ENCODE data around the gene XRCC3. TPM values are rescaled to one million over a fixed set of nuclear protein-coding genes. Genes with fewer than 3 reads are reported as not detected.

XRCC3 gene
- total RNA-seq, 1 donor from 2014 or later: 6.1 TPM

DNA sequence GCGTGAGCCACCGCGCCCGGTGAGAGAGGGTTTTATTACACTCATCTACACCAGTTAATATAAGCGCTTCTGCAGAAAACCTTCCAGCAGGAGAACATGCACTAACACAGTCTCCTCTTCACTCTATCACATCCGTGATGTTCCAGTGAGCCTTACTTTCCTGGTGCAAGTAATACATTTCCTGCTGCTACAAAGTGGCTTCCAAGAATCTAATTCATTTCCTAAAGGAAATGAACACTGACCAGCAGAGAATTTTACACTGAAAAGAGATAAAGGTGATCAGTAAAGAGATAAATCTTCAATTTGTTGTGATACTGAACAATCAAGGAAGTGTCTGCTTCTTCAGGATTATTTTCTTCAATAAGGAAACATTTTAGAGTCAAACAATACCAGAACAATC, 39.8 kb upstream of the XRCC3 start:
- FAIRE-seq (no peak), DNase-seq (ENCODE audit: low read depth) (no peak)
- TF ChIP-seq, protein P1, sequence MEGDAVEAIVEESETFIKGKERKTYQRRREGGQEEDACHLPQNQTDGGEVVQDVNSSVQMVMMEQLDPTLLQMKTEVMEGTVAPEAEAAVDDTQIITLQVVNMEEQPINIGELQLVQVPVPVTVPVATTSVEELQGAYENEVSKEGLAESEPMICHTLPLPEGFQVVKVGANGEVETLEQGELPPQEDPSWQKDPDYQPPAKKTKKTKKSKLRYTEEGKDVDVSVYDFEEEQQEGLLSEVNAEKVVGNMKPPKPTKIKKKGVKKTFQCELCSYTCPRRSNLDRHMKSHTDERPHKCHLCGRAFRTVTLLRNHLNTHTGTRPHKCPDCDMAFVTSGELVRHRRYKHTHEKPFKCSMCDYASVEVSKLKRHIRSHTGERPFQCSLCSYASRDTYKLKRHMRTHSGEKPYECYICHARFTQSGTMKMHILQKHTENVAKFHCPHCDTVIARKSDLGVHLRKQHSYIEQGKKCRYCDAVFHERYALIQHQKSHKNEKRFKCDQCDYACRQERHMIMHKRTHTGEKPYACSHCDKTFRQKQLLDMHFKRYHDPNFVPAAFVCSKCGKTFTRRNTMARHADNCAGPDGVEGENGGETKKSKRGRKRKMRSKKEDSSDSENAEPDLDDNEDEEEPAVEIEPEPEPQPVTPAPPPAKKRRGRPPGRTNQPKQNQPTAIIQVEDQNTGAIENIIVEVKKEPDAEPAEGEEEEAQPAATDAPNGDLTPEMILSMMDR (IDR thresholded peaks at IDR 0.05; ENCODE audit: insufficient read depth, low read length, severe bottlenecking): no peak
- no peak overlapping the region for H3K4me3 ChIP-seq (ENCODE audit: low read depth, low read length)
- H3K36me3 ChIP-seq (ENCODE audit: control insufficient read depth, insufficient read depth, low read length): peaks cover 2% of the 10 kb centered on the region
- no peaks in the 10 kb centered on the region for H3K27me3 ChIP-seq (ENCODE audit: control insufficient read depth, insufficient read depth, low read length)

DNA sequence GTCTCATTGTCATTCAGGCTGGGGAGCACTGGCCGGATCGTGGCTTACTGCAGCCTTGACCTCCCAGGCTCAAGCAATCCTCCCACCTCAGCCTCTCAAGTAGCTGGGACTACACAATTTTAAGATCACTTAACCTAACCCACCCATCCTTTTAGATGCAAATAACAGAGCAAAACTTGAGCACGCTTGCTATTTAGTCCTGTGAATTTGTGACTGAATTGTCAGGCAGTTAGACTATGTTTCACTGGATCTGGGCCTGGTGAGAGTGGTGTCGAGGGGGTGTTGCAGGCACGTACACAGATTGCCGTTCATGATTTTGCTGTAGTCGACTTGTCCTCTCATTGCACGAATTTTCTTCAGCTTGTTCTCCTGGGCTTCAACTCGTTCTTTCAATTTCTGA, 38.5 kb upstream of the XRCC3 start:
- Histone ChIP-seq H3K27me3 (ENCODE audit: control insufficient read depth, insufficient read depth, low read length) (no peaks in the 10 kb centered on the region), H3K4me3 (ENCODE audit: low read depth, low read length) (no peak overlapping the region), H3K36me3 (ENCODE audit: control insufficient read depth, insufficient read depth, low read length) (peaks cover 7% of the 10 kb centered on the region)
- DNase-seq (ENCODE audit: low read depth): no peak
- FAIRE-seq: no peak
- TF ChIP-seq, protein P1 (IDR thresholded peaks at IDR 0.05; ENCODE audit: insufficient read depth, low read length, severe bottlenecking): no peak

DNA sequence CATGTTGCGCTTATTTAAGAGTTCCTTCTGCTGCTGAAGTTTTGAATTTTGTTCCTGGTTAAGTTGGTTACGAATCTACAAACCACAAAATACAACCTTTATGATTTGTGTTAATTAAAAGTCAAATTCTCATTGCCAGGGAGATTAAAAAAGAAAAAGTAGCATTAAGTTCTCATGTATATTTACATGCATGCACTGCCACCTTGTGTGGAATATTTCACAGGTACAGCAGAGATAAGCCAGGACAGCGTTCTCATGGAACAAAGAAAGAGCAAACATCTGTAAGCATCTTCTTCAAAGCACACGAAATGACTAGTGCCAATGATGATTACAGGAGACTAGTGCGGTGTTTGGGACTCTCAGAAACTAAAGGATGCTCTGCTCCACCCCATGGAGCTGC, 34.6 kb upstream of the XRCC3 start:
- DNase-seq (ENCODE audit: low read depth) (no peak), FAIRE-seq (no peak)
- TF ChIP-seq, protein P1 (IDR thresholded peaks at IDR 0.05; ENCODE audit: insufficient read depth, low read length, severe bottlenecking): no peak
- peaks cover 18% of the 10 kb centered on the region for H3K36me3 ChIP-seq (ENCODE audit: control insufficient read depth, insufficient read depth, low read length)
- no peak overlapping the region for H3K4me3 ChIP-seq (ENCODE audit: low read depth, low read length)
- no peaks in the 10 kb centered on the region for H3K27me3 ChIP-seq (ENCODE audit: control insufficient read depth, insufficient read depth, low read length)

DNA sequence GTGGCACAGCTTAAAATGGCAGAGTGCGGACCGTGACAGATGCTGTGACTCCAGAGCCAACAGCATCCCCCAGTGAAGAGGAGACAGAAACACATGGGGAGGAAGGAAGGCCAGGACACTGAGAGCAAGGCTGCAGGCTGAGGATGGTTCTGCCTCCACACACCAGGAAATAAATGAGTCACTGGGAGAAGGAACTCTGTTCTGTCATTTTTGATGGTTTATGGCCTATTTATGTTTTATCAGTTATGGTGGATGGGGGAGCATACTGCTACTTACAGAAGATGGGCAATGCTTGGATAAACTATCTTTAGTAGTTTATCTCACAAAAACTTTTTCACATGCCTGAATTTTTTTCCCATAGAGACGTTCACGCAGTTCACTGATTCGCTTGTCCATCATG, 34.2 kb upstream of the XRCC3 start:
- DNase-seq (ENCODE audit: low read depth): no peak
- Histone ChIP-seq H3K4me3 (ENCODE audit: low read depth, low read length) (no peak overlapping the region), H3K27me3 (ENCODE audit: control insufficient read depth, insufficient read depth, low read length) (no peaks in the 10 kb centered on the region), H3K36me3 (ENCODE audit: control insufficient read depth, insufficient read depth, low read length) (peaks cover 22% of the 10 kb centered on the region)
- TF ChIP-seq, protein P1 (IDR thresholded peaks at IDR 0.05; ENCODE audit: insufficient read depth, low read length, severe bottlenecking): no peak
- no peak for FAIRE-seq

DNA sequence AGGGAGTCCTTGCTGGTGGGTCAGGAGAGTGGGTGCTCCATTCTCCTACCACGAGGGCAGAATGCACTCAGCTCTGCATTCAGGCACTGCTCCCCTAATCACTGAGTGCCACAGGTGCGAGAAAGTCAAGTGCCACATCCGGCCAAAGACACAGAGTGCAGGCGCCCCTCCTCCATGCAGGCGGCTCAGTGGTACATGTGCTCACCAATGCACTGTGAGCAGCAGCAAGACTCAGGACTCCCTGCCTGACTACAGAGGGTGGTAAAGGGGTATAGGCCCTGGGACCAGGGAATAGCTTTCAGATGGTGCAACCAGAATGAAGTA, 33.2 kb upstream of the XRCC3 start:
- Histone ChIP-seq H3K36me3 (ENCODE audit: control insufficient read depth, insufficient read depth, low read length) (peaks cover 25% of the 10 kb centered on the region), H3K4me3 (ENCODE audit: low read depth, low read length) (no peak overlapping the region), H3K27me3 (ENCODE audit: control insufficient read depth, insufficient read depth, low read length) (no peaks in the 10 kb centered on the region)
- no peak for FAIRE-seq
- TF ChIP-seq, protein P1 (IDR thresholded peaks at IDR 0.05; ENCODE audit: insufficient read depth, low read length, severe bottlenecking): no peak
- no peak for DNase-seq (ENCODE audit: low read depth)

DNA sequence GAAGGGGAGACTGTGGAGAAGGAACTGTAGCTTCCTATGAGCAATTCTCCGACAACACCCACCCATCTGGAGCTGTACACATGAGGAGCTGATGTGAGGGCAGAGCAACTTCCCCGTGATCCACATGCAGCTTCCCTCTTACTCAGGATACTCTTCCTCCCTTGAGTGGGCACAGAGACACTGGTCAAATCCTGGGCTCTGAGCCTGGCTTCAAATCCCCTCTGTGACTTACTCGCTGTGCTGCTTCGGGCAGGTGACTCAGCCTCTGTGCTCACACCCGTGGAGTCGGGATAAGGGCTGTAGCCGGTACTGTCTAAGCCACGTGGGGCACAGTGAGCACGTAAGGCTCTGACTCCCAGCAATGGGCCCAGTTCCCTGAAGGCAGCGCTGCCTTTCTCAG, 31.4 kb upstream of the XRCC3 start:
- DNase-seq (ENCODE audit: low read depth) (peak; percentile 34), FAIRE-seq (no peak)
- TF ChIP-seq, protein P1 (IDR thresholded peaks at IDR 0.05; ENCODE audit: insufficient read depth, low read length, severe bottlenecking): no peak
- Histone ChIP-seq H3K27me3 (ENCODE audit: control insufficient read depth, insufficient read depth, low read length) (no peaks in the 10 kb centered on the region), H3K36me3 (ENCODE audit: control insufficient read depth, insufficient read depth, low read length) (peaks cover 28% of the 10 kb centered on the region), H3K4me3 (ENCODE audit: low read depth, low read length) (no peak overlapping the region)

All from bronchial epithelial cell (primary cell).